Memory B cell (primary cell): ENCODE results near the gene HELZ.
"Not testable (repeated sequence)": the region's sequence is repeated elsewhere in the genome, so short reads cannot be mapped to it uniquely, and the experiment has no call there.

ENCODE experiments used
- ATAC-seq: fragments of 150-1000 bp; cut with Tn5 transposase; 2 replicates; pipeline ENCODE4 v1.10.0; 2021; ENCODE audit warnings: low read depth, mild to moderate bottlenecking, moderate library complexity
- DNase-seq, 2 donors: peaks; one replicate each; pipeline ENCODE4 v3.0.0; 2022; ENCODE audit warnings: low spot score in 2 of 2
- H3K27ac Mint-ChIP-seq: one replicate; pipeline ENCODE4 v1.8.0; 2022; ENCODE audit warnings: mild to moderate bottlenecking, moderate library complexity, mixed read lengths
- H3K27me3 Mint-ChIP-seq: one replicate; pipeline ENCODE4 v1.8.0; 2022; ENCODE audit warnings: mixed read lengths
- H3K36me3 Mint-ChIP-seq: one replicate; pipeline ENCODE4 v1.8.0; 2022; ENCODE audit warnings: mild to moderate bottlenecking, mixed read lengths
- H3K4me1 Mint-ChIP-seq: one replicate; pipeline ENCODE4 v1.8.0; 2022; ENCODE audit warnings: mixed read lengths
- H3K4me3 Mint-ChIP-seq: one replicate; pipeline ENCODE4 v1.8.0; 2022; ENCODE audit warnings: mild to moderate bottlenecking, moderate library complexity, mixed read lengths
- H3K9me3 Mint-ChIP-seq: one replicate; pipeline ENCODE4 v1.8.0; 2022; ENCODE audit warnings: mixed read lengths

The HELZ gene

GRCh38 chr17:67256075-67256732, 11.2 kb upstream of the HELZ start:
- peaks cover 3% of the 10 kb centered on the region for H3K27me3 Mint-ChIP-seq
- H3K4me3 Mint-ChIP-seq: no peak overlapping the region
- no peak overlapping the region for H3K27ac Mint-ChIP-seq
- peaks cover 3% of the 10 kb centered on the region for H3K9me3 Mint-ChIP-seq
- ATAC-seq (no peak), DNase-seq (no peak)
- peaks cover 7% of the 10 kb centered on the region for H3K4me1 Mint-ChIP-seq
- no peaks in the 10 kb centered on the region for H3K36me3 Mint-ChIP-seq

GRCh38 chr17:67253384-67253783, 8.4 kb upstream of the HELZ start:
- H3K4me3 Mint-ChIP-seq: no peak overlapping the region
- H3K4me1 Mint-ChIP-seq: peaks cover 3% of the 10 kb centered on the region
- H3K36me3 Mint-ChIP-seq: no peaks in the 10 kb centered on the region
- peaks cover 3% of the 10 kb centered on the region for H3K27me3 Mint-ChIP-seq
- no peak for ATAC-seq
- peaks cover 3% of the 10 kb centered on the region for H3K9me3 Mint-ChIP-seq
- no peak overlapping the region for H3K27ac Mint-ChIP-seq
- DNase-seq: no peak

- not testable (repeated sequence) for DNase-seq, H3K27ac Mint-ChIP-seq
Observed at GRCh38 chr17:67251586-67251985, 6.6 kb upstream of the HELZ start.

GRCh38 chr17:67248291-67248690, 3.3 kb upstream of the HELZ start:
- no peak overlapping the region for H3K4me3 Mint-ChIP-seq
- H3K27ac Mint-ChIP-seq: no peak overlapping the region
- no peaks in the 10 kb centered on the region for H3K36me3 Mint-ChIP-seq
- ATAC-seq (no peak), DNase-seq (no peak)
- peaks cover 17% of the 10 kb centered on the region for H3K4me1 Mint-ChIP-seq
- H3K27me3 Mint-ChIP-seq: no peaks in the 10 kb centered on the region
- H3K9me3 Mint-ChIP-seq: no peaks in the 10 kb centered on the region

More at GRCh38 chr17:67251586-67251985, 6.6 kb upstream of the HELZ start:
- H3K4me1 Mint-ChIP-seq: peaks cover 10% of the 10 kb centered on the region
- not testable (repeated sequence) for ATAC-seq, H3K9me3 Mint-ChIP-seq, H3K27me3 Mint-ChIP-seq, H3K4me3 Mint-ChIP-seq, H3K36me3 Mint-ChIP-seq

- no peaks in the 10 kb centered on the region for H3K27me3 Mint-ChIP-seq
- H3K27ac Mint-ChIP-seq: no peak overlapping the region
- H3K4me3 Mint-ChIP-seq: peak overlapping the region; percentile 79
- peaks cover 19% of the 10 kb centered on the region for H3K4me1 Mint-ChIP-seq
- ATAC-seq (no peak), DNase-seq (no peak)
- H3K9me3 Mint-ChIP-seq: no peaks in the 10 kb centered on the region
- H3K36me3 Mint-ChIP-seq: no peaks in the 10 kb centered on the region
Observed at GRCh38 chr17:67247416-67247900, 2.5 kb upstream of the HELZ start.

GRCh38 chr17:67246653-67247415, 1.8 kb upstream of the HELZ start:
- Mint-ChIP-seq H3K4me1 (peaks cover 21% of the 10 kb centered on the region), H3K27ac (no peak overlapping the region)

GRCh38 chr17:67246403-67246652, 1.3 kb upstream of the HELZ start:
- no peaks in the 10 kb centered on the region for H3K27me3 Mint-ChIP-seq
- H3K4me3 Mint-ChIP-seq: peak overlapping the region; percentile 79
- ATAC-seq: no peak
- H3K4me1 Mint-ChIP-seq: peaks cover 25% of the 10 kb centered on the region
- no peaks in the 10 kb centered on the region for H3K9me3 Mint-ChIP-seq
- no peak for DNase-seq
- no peaks in the 10 kb centered on the region for H3K36me3 Mint-ChIP-seq
- no peak overlapping the region for H3K27ac Mint-ChIP-seq

More at GRCh38 chr17:67246653-67247415, 1.8 kb upstream of the HELZ start:
- DNase-seq (peak in 1 of 2 donors; percentile 3), ATAC-seq (peak; percentile 45)
- Mint-ChIP-seq H3K36me3 (no peaks in the 10 kb centered on the region), H3K4me3 (peak overlapping the region; percentile 79), H3K27me3 (no peaks in the 10 kb centered on the region), H3K9me3 (no peaks in the 10 kb centered on the region)

- Mint-ChIP-seq H3K4me3 (peak overlapping the region; percentile 84), H3K4me1 (peaks cover 25% of the 10 kb centered on the region), H3K9me3 (no peaks in the 10 kb centered on the region), H3K27ac (peak overlapping the region; percentile 8), H3K27me3 (no peaks in the 10 kb centered on the region), H3K36me3 (no peaks in the 10 kb centered on the region)
- peak; percentile 11 to 37 for DNase-seq
- ATAC-seq: peak; percentile 14
Observed at GRCh38 chr17:67245694-67246402, 852 bp upstream of the HELZ start.

- DNase-seq (no peak), ATAC-seq (peak; percentile 49)
- no peaks in the 10 kb centered on the region for H3K9me3 Mint-ChIP-seq
- peaks cover 3% of the 10 kb centered on the region for H3K36me3 Mint-ChIP-seq
- H3K27ac Mint-ChIP-seq: peak overlapping the region; percentile 89
- H3K4me1 Mint-ChIP-seq: peaks cover 29% of the 10 kb centered on the region
- no peaks in the 10 kb centered on the region for H3K27me3 Mint-ChIP-seq
- peak overlapping the region; percentile 85 for H3K4me3 Mint-ChIP-seq
Observed at GRCh38 chr17:67244431-67245072, 444 bp downstream of the HELZ start.

GRCh38 chr17:67243284-67243683, 1.7 kb downstream of the HELZ start:
- Mint-ChIP-seq H3K4me1 (peaks cover 29% of the 10 kb centered on the region), H3K27ac (peak overlapping the region; percentile 89), H3K27me3 (no peaks in the 10 kb centered on the region), H3K9me3 (no peaks in the 10 kb centered on the region), H3K4me3 (peak overlapping the region; percentile 85), H3K36me3 (peaks cover 9% of the 10 kb centered on the region)
- DNase-seq (no peak), ATAC-seq (no peak)

- ATAC-seq: no peak
- Mint-ChIP-seq H3K27me3 (no peaks in the 10 kb centered on the region), H3K4me1 (peaks cover 22% of the 10 kb centered on the region), H3K4me3 (no peak overlapping the region), H3K9me3 (no peaks in the 10 kb centered on the region), H3K36me3 (peaks cover 10% of the 10 kb centered on the region), H3K27ac (peak overlapping the region; percentile 17)
- no peak for DNase-seq
Observed at GRCh38 chr17:67241719-67242341, 3.2 kb downstream of the HELZ start.

GRCh38 chr17:67239597-67239996, 5.4 kb downstream of the HELZ start:
- H3K36me3 Mint-ChIP-seq: peaks cover 18% of the 10 kb centered on the region
- H3K9me3 Mint-ChIP-seq: no peaks in the 10 kb centered on the region
- H3K27ac Mint-ChIP-seq: no peak overlapping the region
- DNase-seq (no peak), ATAC-seq (no peak)
- no peak overlapping the region for H3K4me3 Mint-ChIP-seq
- peaks cover 23% of the 10 kb centered on the region for H3K4me1 Mint-ChIP-seq
- H3K27me3 Mint-ChIP-seq: no peaks in the 10 kb centered on the region

GRCh38 chr17:67238991-67239390, 6.0 kb downstream of the HELZ start:
- ATAC-seq: no peak
- no peak for DNase-seq
- no peak overlapping the region for H3K4me3 Mint-ChIP-seq
- peaks cover 26% of the 10 kb centered on the region for H3K4me1 Mint-ChIP-seq
- no peak overlapping the region for H3K27ac Mint-ChIP-seq
- H3K27me3 Mint-ChIP-seq: no peaks in the 10 kb centered on the region
- no peaks in the 10 kb centered on the region for H3K9me3 Mint-ChIP-seq
- peaks cover 21% of the 10 kb centered on the region for H3K36me3 Mint-ChIP-seq
